OCI-LY7 (cell line): ENCODE data around the gene OLA1.

Source experiments
- EZH2phosphoT487 ChIP-seq: fragments of 200-600 bp; sonication (generic); IDR thresholded peaks from 2 replicates; pipeline ENCODE4 v1.6.1; 2018; ENCODE audit warnings: low read depth, borderline replicate concordance, mild to moderate bottlenecking, mixed run types, antibody characterized with exemption, low read length, moderate library complexity, mixed read lengths
- TF ChIP-seq, protein P1 (sequence below): fragments of 200-600 bp; sonication (generic); conservative IDR thresholded peaks from 2 replicates; pipeline ENCODE4 v1.5.1; 2014; ENCODE audit warnings: mild to moderate bottlenecking, antibody characterized with exemption, low read length, moderate library complexity, mixed read lengths

DNA sequence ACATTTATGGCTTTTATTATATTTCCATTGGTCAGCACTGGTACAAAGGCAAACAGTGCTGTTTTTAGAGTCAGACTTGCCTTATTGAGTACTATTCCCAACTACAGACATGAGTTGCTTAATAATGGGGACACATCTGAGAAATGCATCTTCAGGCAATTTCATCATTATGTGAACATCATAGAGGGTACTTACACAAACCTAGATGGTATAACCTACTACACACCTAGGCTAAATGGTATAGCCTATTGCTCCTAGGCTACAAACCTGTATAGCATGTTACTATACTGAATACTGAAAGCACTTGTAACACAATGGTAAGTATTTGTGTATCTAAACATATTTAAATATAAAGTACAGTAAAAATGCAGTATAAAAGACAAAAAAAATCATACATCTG is 36.4 kb downstream of the OLA1 start:
- TF ChIP-seq, protein P1, sequence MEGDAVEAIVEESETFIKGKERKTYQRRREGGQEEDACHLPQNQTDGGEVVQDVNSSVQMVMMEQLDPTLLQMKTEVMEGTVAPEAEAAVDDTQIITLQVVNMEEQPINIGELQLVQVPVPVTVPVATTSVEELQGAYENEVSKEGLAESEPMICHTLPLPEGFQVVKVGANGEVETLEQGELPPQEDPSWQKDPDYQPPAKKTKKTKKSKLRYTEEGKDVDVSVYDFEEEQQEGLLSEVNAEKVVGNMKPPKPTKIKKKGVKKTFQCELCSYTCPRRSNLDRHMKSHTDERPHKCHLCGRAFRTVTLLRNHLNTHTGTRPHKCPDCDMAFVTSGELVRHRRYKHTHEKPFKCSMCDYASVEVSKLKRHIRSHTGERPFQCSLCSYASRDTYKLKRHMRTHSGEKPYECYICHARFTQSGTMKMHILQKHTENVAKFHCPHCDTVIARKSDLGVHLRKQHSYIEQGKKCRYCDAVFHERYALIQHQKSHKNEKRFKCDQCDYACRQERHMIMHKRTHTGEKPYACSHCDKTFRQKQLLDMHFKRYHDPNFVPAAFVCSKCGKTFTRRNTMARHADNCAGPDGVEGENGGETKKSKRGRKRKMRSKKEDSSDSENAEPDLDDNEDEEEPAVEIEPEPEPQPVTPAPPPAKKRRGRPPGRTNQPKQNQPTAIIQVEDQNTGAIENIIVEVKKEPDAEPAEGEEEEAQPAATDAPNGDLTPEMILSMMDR = no peak
- no peak for TF ChIP-seq EZH2phosphoT487
